H1 (cell line): ENCODE data around the gene AURKAIP1. TPM values are rescaled to one million over a fixed set of nuclear protein-coding genes. Genes with fewer than 3 reads are reported as not detected.

Experiments used
- CTCF ChIA-PET: fragments of 300-600 bp; sonication (Branson Sonifier 250); formaldehyde crosslinking; loops from one replicate; lab custom pipeline; 2021; ENCODE audit not compliant: partially characterized antibody; lab: Charles Lee
- POLR2A ChIA-PET: fragments of 300-600 bp; sonication (Branson Sonifier 250); formaldehyde crosslinking; loops from one replicate; lab custom pipeline; 2021; ENCODE audit warnings: inconsistent platforms; ENCODE audit not compliant: partially characterized antibody; lab: Charles Lee
- DNase-seq, 2 experiments: peaks; one replicate each; pipeline versions ENCODE4 v3.0.0 to v3.0.0-alpha.2; 2010 to 2022; ENCODE audit warnings: low spot score in 2 of 2, low read depth in 1 of 2, mixed read lengths in 1 of 2
- FAIRE-seq: peaks from 2 replicates; lab custom pipeline; 2011; peaks lifted over from hg19 to GRCh38; lab: Jason Lieb, UNC
- H2AFZ ChIP-seq: 2 replicates; pipeline ENCODE4 v1.8.1; 2012; ENCODE audit warnings: low read length, inconsistent platforms
- H2AK5ac ChIP-seq: 2 replicates; pipeline ENCODE4 v1.6.1; 2013; ENCODE audit warnings: low read depth, low read length
- H2BK120ac ChIP-seq: replicated peaks from 2 replicates; pipeline ENCODE3; 2013; ENCODE audit warnings: low read depth, low read length, inconsistent platforms
- H2BK12ac ChIP-seq: 2 replicates; pipeline ENCODE4 v1.6.1; 2013; ENCODE audit warnings: low read depth, low read length
- H2BK15ac ChIP-seq: 2 replicates; pipeline ENCODE4 v1.6.1; 2013; ENCODE audit warnings: low read length
- H2BK20ac ChIP-seq: 2 replicates; pipeline ENCODE4 v1.6.1; 2013; ENCODE audit warnings: low read length
- H2BK5ac ChIP-seq: 2 replicates; pipeline ENCODE4 v1.6.1; 2013; ENCODE audit warnings: low read depth, low read length
- H3K14ac ChIP-seq: 2 replicates; pipeline ENCODE4 v1.6.1; 2013; ENCODE audit warnings: inconsistent platforms; ENCODE audit not compliant: insufficient read length
- H3K18ac ChIP-seq: 2 replicates; pipeline ENCODE4 v1.6.1; 2013; ENCODE audit warnings: low read length; ENCODE audit errors: extremely low read depth
- H3K23ac ChIP-seq: 2 replicates; pipeline ENCODE4 v1.6.1; 2013; ENCODE audit warnings: inconsistent platforms; ENCODE audit not compliant: insufficient read length
- H3K23me2 ChIP-seq: 2 replicates; pipeline ENCODE4 v1.6.1; 2013; ENCODE audit warnings: low read depth, low read length
- H3K27ac ChIP-seq: 2 replicates; pipeline ENCODE4 v1.6.1; 2011; ENCODE audit warnings: low read depth, low read length, inconsistent platforms
- H3K27me3 ChIP-seq, 4 experiments: replicated peaks in 1 of 4; 1 replicate in 1 of 4; 2 replicates in 3 of 4; pipeline versions ENCODE4 v1.6.1 to v1.8.1; 2011 to 2013; ENCODE audit warnings: low read length in 3 of 4, mild to moderate bottlenecking in 3 of 4, inconsistent platforms in 2 of 4, mixed read lengths in 2 of 4, moderate library complexity in 1 of 4; ENCODE audit not compliant: control insufficient read depth in 3 of 4, insufficient read depth in 3 of 4; ENCODE audit errors: extremely low read depth in 1 of 4
- H3K36me3 ChIP-seq, 4 experiments: 2 replicates each; pipeline versions ENCODE4 v1.6.1 to v1.8.1; 2011 to 2013; ENCODE audit warnings: mild to moderate bottlenecking in 4 of 4, low read length in 3 of 4, moderate library complexity in 2 of 4, control low read depth in 1 of 4, inconsistent platforms in 1 of 4; ENCODE audit not compliant: insufficient read depth in 4 of 4, control insufficient read depth in 2 of 4
- H3K4ac ChIP-seq: replicated peaks from 2 replicates; pipeline ENCODE3; 2013; ENCODE audit warnings: low read length, low read depth, mixed read lengths, inconsistent platforms; ENCODE audit not compliant: insufficient read length
- H3K4me1 ChIP-seq, 4 experiments: replicated peaks in 1 of 4; 1 replicate in 1 of 4; 2 replicates in 3 of 4; pipeline versions ENCODE4 v1.6.1 to v1.8.1; 2011 to 2013; ENCODE audit warnings: low read length in 3 of 4, inconsistent platforms in 2 of 4, mixed read lengths in 1 of 4; ENCODE audit not compliant: insufficient read depth in 4 of 4, control insufficient read depth in 3 of 4
- H3K4me2 ChIP-seq, 2 experiments: 2 replicates each; pipeline versions ENCODE4 v1.6.1 to v1.8.1; 2011 to 2013; ENCODE audit warnings: low read depth in 2 of 2, low read length in 2 of 2, control low read depth in 1 of 2, inconsistent platforms in 1 of 2, mild to moderate bottlenecking in 1 of 2; ENCODE audit not compliant: insufficient read depth in 1 of 2
- H3K4me3 ChIP-seq, 4 experiments: fragments of 200-600, 300-600 bp in 1 of 4; sonication (generic), shearing (Covaris generic), sonication (Bioruptor Twin) in 1 of 4; 2 replicates each; pipeline versions ENCODE4 v1.5.1 to v1.8.1; 2011 to 2016; ENCODE audit warnings: low read length in 4 of 4, low read depth in 3 of 4, control low read depth in 2 of 4, inconsistent platforms in 2 of 4, mild to moderate bottlenecking in 2 of 4, mixed read lengths in 1 of 4, moderate library complexity in 1 of 4; ENCODE audit not compliant: insufficient read depth in 2 of 4; ENCODE audit errors: extremely low read depth in 1 of 4
- H3K56ac ChIP-seq: replicated peaks from 2 replicates; pipeline ENCODE3; 2013; ENCODE audit warnings: low read depth, mild to moderate bottlenecking, mixed read lengths, low read length, inconsistent platforms; ENCODE audit not compliant: insufficient read length
- H3K79me1 ChIP-seq: 2 replicates; pipeline ENCODE4 v1.6.1; 2013; ENCODE audit warnings: low read depth, low read length, control low read depth
- H3K79me2 ChIP-seq, 2 experiments: 2 replicates each; pipeline versions ENCODE4 v1.6.1 to v1.8.1; 2012 to 2013; ENCODE audit warnings: low read length in 2 of 2, mild to moderate bottlenecking in 2 of 2, inconsistent platforms in 1 of 2; ENCODE audit not compliant: insufficient read depth in 2 of 2, control insufficient read depth in 1 of 2
- H3K9ac ChIP-seq, 4 experiments: replicated peaks in 1 of 4; 1 replicate in 1 of 4; 2 replicates in 3 of 4; pipeline versions ENCODE4 v1.6.1 to v1.8.1; 2011 to 2013; ENCODE audit warnings: low read depth in 3 of 4, low read length in 3 of 4, control low read depth in 2 of 4, mild to moderate bottlenecking in 2 of 4, moderate library complexity in 2 of 4, inconsistent platforms in 1 of 4; ENCODE audit errors: extremely low read depth in 1 of 4
- H3K9me3 ChIP-seq, 2 experiments: 2 replicates each; pipeline versions ENCODE4 v1.6.1 to v1.8.1; 2012 to 2013; ENCODE audit warnings: mild to moderate bottlenecking in 2 of 2, moderate library complexity in 2 of 2, control low read depth in 1 of 2, inconsistent platforms in 1 of 2, low read depth in 1 of 2, low read length in 1 of 2, mixed read lengths in 1 of 2; ENCODE audit not compliant: insufficient read depth in 2 of 2
- H4K20me1 ChIP-seq, 2 experiments: replicated peaks in 1 of 2; 2 replicates each; pipeline versions ENCODE3 to v1.8.1; 2011 to 2013; ENCODE audit warnings: inconsistent platforms in 2 of 2, low read length in 2 of 2, mild to moderate bottlenecking in 1 of 2; ENCODE audit not compliant: insufficient read depth in 2 of 2, control insufficient read depth in 1 of 2
- H4K5ac ChIP-seq: 2 replicates; pipeline ENCODE4 v1.6.1; 2013; ENCODE audit warnings: low read length, low read depth, mixed read lengths, inconsistent platforms; ENCODE audit not compliant: insufficient read length
- H4K8ac ChIP-seq: 2 replicates; pipeline ENCODE4 v1.8.0; 2013; ENCODE audit warnings: mild to moderate bottlenecking, moderate library complexity, low read length, inconsistent platforms; ENCODE audit not compliant: insufficient read depth; ENCODE audit errors: extremely low read depth
- H4K91ac ChIP-seq: replicated peaks from 2 replicates; pipeline ENCODE3; 2013; ENCODE audit warnings: low read length, mixed read lengths, inconsistent platforms; ENCODE audit not compliant: insufficient read length
- ASH2L ChIP-seq: fragments of 200-600, 300-600 bp; sonication (generic); IDR thresholded peaks from one replicate; pipeline ENCODE4 v1.7.1; 2017; ENCODE audit warnings: low read length
- CBX5 ChIP-seq: fragments of 300-800, 300-1000 bp; sonication (generic); IDR thresholded peaks from 2 replicates; pipeline ENCODE4 v1.7.1; 2016; ENCODE audit warnings: antibody characterized with exemption, low read length, low read depth
- CREB1 ChIP-seq: IDR thresholded peaks from 2 replicates; pipeline ENCODE4 v1.6.1; 2012; ENCODE audit warnings: inconsistent platforms
- FOSL1 ChIP-seq: IDR thresholded peaks from 2 replicates; pipeline ENCODE4 v1.6.1; 2011; ENCODE audit warnings: mild to moderate bottlenecking, low read depth, low read length, moderate library complexity; ENCODE audit not compliant: insufficient read depth
- GABPA ChIP-seq: IDR thresholded peaks from 2 replicates; pipeline ENCODE4 v1.6.1; 2011; ENCODE audit warnings: mild to moderate bottlenecking, low read length, moderate library complexity, borderline replicate concordance; ENCODE audit not compliant: insufficient read depth
- MAFK ChIP-seq: IDR thresholded peaks from 2 replicates; pipeline ENCODE4 v1.6.1; 2012; ENCODE audit warnings: low read depth, mild to moderate bottlenecking, improper control_type of control experiment, low read length
- POLR2A ChIP-seq, 2 experiments: IDR thresholded peaks; 1 replicate in 1 of 2; 2 replicates in 1 of 2; pipeline ENCODE4 v1.6.1; 2011; ENCODE audit warnings: low read depth in 2 of 2, low read length in 2 of 2, mild to moderate bottlenecking in 2 of 2; ENCODE audit errors: control extremely low read depth in 1 of 2
- RFX5 ChIP-seq: IDR thresholded peaks from 2 replicates; pipeline ENCODE4 v1.6.1; 2011; ENCODE audit warnings: low read depth, low read length, improper control_type of control experiment, borderline replicate concordance
- YY1 ChIP-seq: IDR thresholded peaks from 2 replicates; pipeline ENCODE4 v1.6.1; 2011; ENCODE audit warnings: low read depth, mild to moderate bottlenecking, low read length
- WGBS, 2 experiments: shearing (Covaris generic) in 1 of 2; methylation state at CpG; one replicate each; pipeline versions ENCODE4 v1.1.6 to v1.1.7; 2013 to 2015; ENCODE audit warnings: low lambda C conversion rate in 2 of 2, mixed read lengths in 2 of 2, inconsistent platforms in 1 of 2, low coverage in 1 of 2, missing lambda C conversion rate in 1 of 2; ENCODE audit not compliant: insufficient replicate concordance in 2 of 2, insufficient coverage in 1 of 2, insufficient read length in 1 of 2; ENCODE audit errors: extremely low coverage in 1 of 2, missing lambda C conversion rate in 1 of 2; 5-methylcytosine and 5-hydroxymethylcytosine counted together
- polyA plus RNA-seq, 7 experiments: library from polyadenylated mRNA; depleted of rRNA in 3 of 7; stranded (reverse) in 5 of 7; unstranded in 2 of 7; fragments of >200 nt in 5 of 7; fragments of 200-250 nt in 2 of 7; gene quantifications; 1 replicate in 5 of 7; 2 replicates in 1 of 7; 4 replicates in 1 of 7; pipeline versions ENCODE4 v1.2.1 to v1.2.3, GENCODE V29; 2011 to 2013; ENCODE audit warnings: missing spikeins in 2 of 7, mixed read lengths in 2 of 7
- total RNA-seq: library from RNA; stranded (reverse); fragmentation: NEBNext Ultra II Directional; extraction: Animal tissue kit (Norgen Biotek cat#: 25700); gene quantifications from 2 replicates; pipeline ENCODE4 v1.2.1, GENCODE V29; 2021
- TF ChIP-seq, protein P1 (sequence below), 3 experiments: IDR thresholded peaks; 1 replicate in 2 of 3; 2 replicates in 1 of 3; pipeline versions ENCODE4 v1.5.1 to v1.6.1; 2011; ENCODE audit warnings: low read length in 3 of 3, mild to moderate bottlenecking in 3 of 3, inconsistent platforms in 2 of 3, low read depth in 1 of 3, moderate library complexity in 1 of 3; ENCODE audit not compliant: insufficient read depth in 1 of 3; ENCODE audit errors: control extremely low read depth in 1 of 3
- TF ChIP-seq, protein P2 (sequence below): IDR thresholded peaks from 2 replicates; pipeline ENCODE4 v1.6.1; 2011; ENCODE audit warnings: low read depth, mild to moderate bottlenecking, low read length; ENCODE audit not compliant: insufficient read depth

AURKAIP1 gene
- total and polyA plus RNA-seq, 2 of the 8 experiments (the other 6 are each of a cell fraction or from before 2014, with no cell fraction given) = 87.8 to 194 TPM

DNA sequence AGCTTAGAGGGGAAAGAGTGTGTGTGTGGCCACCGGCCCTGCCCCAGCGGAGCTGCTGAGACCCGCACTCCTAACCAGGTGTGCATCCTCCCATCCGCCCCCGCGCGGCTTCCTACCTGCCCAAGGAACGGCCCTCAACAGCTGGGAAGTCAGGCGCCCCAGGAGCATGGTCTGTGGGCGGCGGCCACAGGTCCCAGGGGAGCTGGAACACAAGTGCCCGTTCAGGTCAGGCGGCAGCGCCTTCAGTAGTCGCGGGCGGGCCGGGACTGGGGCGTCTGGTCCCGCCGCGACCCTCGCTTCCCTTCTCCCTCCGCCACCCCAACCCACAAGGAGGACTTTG, 448 bp downstream of the AURKAIP1 start:
- Histone ChIP-seq H3K9ac (peak overlapping the region; percentile 81 to 94 (median 84)), H2BK5ac (peak overlapping the region; percentile 44; the same call in 1 of the 2 replicates), H3K79me1 (peaks cover 3% of the 10 kb centered on the region; the same call in 1 of the 2 replicates), H3K4me2 (peak overlapping the region; percentile 77 to 99), H2BK15ac (no peak overlapping the region), H4K20me1 (peaks cover 0 to 8% of the 10 kb centered on the region in 2 experiments), H3K23ac (no peak overlapping the region), H2AFZ (no peak overlapping the region), H2AK5ac (no peak overlapping the region), H4K5ac (no peak overlapping the region), H3K56ac (peak overlapping the region; percentile 25), H3K4me3 (peak overlapping the region; percentile 87 to 97 (median 88)), H2BK120ac (no peak overlapping the region), H3K4ac (no peak overlapping the region), H3K79me2 (peaks cover 5 to 17% of the 10 kb centered on the region in 2 experiments; a peak in 3 of 4 replicates), H3K18ac (peak overlapping the region; percentile 60; the same call in 1 of the 2 replicates), H2BK20ac (no peak overlapping the region), H2BK12ac (no peak overlapping the region), H3K27ac (peak overlapping the region; percentile 62; the same call in 1 of the 2 replicates), H3K23me2 (peaks cover 7% of the 10 kb centered on the region; the same call in 1 of the 2 replicates), H4K8ac (peak overlapping the region; percentile 96), H3K9me3 (no peaks in the 10 kb centered on the region), H3K4me1 (peaks cover 0 to 12% (median 9%) of the 10 kb centered on the region in 4 experiments; a peak in 5 of 7 replicates), H3K14ac (no peak overlapping the region), H4K91ac (no peak overlapping the region), H3K36me3 (peaks cover 0 to 4% (median 0%) of the 10 kb centered on the region in 4 experiments; a peak in 1 of 8 replicates), H3K27me3 (no peaks in the 10 kb centered on the region)
- CTCF ChIA-PET = interaction anchor here (0.6 to 4.6 kb wide), 9 partner anchors 12 to 282 kb away, joined by 3 to 17 read pairs (median 5); partner anchors contain the start of gene CCNL2
- DNase-seq (no peak), FAIRE-seq (no peak)
- POLR2A ChIA-PET = interaction anchor here (0.7 to 33.4 kb wide), 13 partner anchors 16 to 73 kb away, joined by 3 to 719 read pairs (median 5); partner anchors contain the start of genes CCNL2, DVL1, MRPL20 and MXRA8
- 5% methylated on average over 17 of the region's 24 CpGs; no CpG with 5 or more reads in 1 of the 2 experiments for WGBS, 2 experiments
- TF ChIP-seq GABPA (no peak), FOSL1 (no peak), YY1 (no peak), MAFK (no peak), ASH2L (no peak), CBX5 (no peak), CREB1 (no peak), RFX5 (no peak), POLR2A (IDR thresholded peaks at IDR 0.05; ENCODE audit: control extremely low read depth in 1 of 2, low read depth in 2 of 2, low read length in 2 of 2) (no peak)
- TF ChIP-seq, protein P1, sequence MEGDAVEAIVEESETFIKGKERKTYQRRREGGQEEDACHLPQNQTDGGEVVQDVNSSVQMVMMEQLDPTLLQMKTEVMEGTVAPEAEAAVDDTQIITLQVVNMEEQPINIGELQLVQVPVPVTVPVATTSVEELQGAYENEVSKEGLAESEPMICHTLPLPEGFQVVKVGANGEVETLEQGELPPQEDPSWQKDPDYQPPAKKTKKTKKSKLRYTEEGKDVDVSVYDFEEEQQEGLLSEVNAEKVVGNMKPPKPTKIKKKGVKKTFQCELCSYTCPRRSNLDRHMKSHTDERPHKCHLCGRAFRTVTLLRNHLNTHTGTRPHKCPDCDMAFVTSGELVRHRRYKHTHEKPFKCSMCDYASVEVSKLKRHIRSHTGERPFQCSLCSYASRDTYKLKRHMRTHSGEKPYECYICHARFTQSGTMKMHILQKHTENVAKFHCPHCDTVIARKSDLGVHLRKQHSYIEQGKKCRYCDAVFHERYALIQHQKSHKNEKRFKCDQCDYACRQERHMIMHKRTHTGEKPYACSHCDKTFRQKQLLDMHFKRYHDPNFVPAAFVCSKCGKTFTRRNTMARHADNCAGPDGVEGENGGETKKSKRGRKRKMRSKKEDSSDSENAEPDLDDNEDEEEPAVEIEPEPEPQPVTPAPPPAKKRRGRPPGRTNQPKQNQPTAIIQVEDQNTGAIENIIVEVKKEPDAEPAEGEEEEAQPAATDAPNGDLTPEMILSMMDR (IDR thresholded peaks at IDR 0.05; ENCODE audit: control extremely low read depth in 1 of 3, insufficient read depth in 1 of 3, low read depth in 1 of 3, low read length in 3 of 3) = no peak
- TF ChIP-seq, protein P2, sequence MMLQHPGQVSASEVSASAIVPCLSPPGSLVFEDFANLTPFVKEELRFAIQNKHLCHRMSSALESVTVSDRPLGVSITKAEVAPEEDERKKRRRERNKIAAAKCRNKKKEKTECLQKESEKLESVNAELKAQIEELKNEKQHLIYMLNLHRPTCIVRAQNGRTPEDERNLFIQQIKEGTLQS = no peak
